H1 (cell line): ENCODE data around the gene SYTL5. TPM values are rescaled to one million over a fixed set of nuclear protein-coding genes. Genes with fewer than 3 reads are reported as not detected.

Experiments used
- CTBP2 ChIP-seq: IDR thresholded peaks from 2 replicates; pipeline ENCODE4 v1.7.0; 2011; ENCODE audit warnings: borderline replicate concordance, mild to moderate bottlenecking, moderate library complexity, mixed read lengths, low read length; ENCODE audit not compliant: insufficient read depth, insufficient read length
- RFX5 ChIP-seq: IDR thresholded peaks from 2 replicates; pipeline ENCODE4 v1.6.1; 2011; ENCODE audit warnings: low read depth, low read length, improper control_type of control experiment, borderline replicate concordance
- SIX5 ChIP-seq: IDR thresholded peaks from 2 replicates; pipeline ENCODE4 v1.6.1; 2011; ENCODE audit warnings: mild to moderate bottlenecking, low read depth, low read length
- polyA plus RNA-seq, 7 experiments: library from polyadenylated mRNA; depleted of rRNA in 3 of 7; stranded (reverse) in 5 of 7; unstranded in 2 of 7; fragments of >200 nt in 5 of 7; fragments of 200-250 nt in 2 of 7; gene quantifications; 1 replicate in 5 of 7; 2 replicates in 1 of 7; 4 replicates in 1 of 7; pipeline versions ENCODE4 v1.2.1 to v1.2.3, GENCODE V29; 2011 to 2013; ENCODE audit warnings: missing spikeins in 2 of 7, mixed read lengths in 2 of 7
- total RNA-seq: library from RNA; stranded (reverse); fragmentation: NEBNext Ultra II Directional; extraction: Animal tissue kit (Norgen Biotek cat#: 25700); gene quantifications from 2 replicates; pipeline ENCODE4 v1.2.1, GENCODE V29; 2021
- TF ChIP-seq, protein P1 (sequence below): fragments of 300-600 bp; sonication (generic); IDR thresholded peaks from 2 replicates; pipeline ENCODE4 v1.7.1; 2012; ENCODE audit warnings: low read length, moderate library complexity, mild to moderate bottlenecking, inconsistent platforms; ENCODE audit not compliant: insufficient replicate concordance
- TF ChIP-seq, protein P2 (sequence below): IDR thresholded peaks from 2 replicates; pipeline ENCODE4 v1.6.1; 2011; ENCODE audit warnings: low read length, improper control_type of control experiment
- TF ChIP-seq, protein P3 (sequence below): IDR thresholded peaks from 2 replicates; pipeline ENCODE4 v1.6.1; 2012; ENCODE audit warnings: inconsistent platforms

Gene SYTL5
- total and polyA plus RNA-seq, 2 of the 8 experiments (the other 6 are each of a cell fraction or from before 2014, with no cell fraction given) = 0.15 to 0.52 TPM

DNA sequence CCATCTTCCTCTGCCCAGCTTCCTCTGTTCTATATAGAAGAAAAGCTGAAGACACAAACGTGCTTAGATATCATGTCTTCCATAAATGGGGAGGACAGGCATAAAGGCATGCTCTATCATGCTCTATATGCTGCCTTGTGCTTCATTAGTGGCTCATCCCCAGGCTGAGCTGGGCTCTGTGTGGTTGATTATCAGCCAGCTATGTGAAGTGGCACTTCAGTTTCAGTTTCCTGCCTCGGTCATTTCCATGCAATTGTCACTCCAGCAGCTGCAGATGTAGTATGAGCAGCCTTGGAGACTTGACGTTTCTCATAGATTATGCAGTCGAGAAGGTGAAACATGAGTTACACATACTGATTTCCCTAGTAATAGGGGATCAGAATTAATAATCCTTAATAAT lies 106.2 kb downstream of the SYTL5 start (continued):
- TF ChIP-seq, protein P1, sequence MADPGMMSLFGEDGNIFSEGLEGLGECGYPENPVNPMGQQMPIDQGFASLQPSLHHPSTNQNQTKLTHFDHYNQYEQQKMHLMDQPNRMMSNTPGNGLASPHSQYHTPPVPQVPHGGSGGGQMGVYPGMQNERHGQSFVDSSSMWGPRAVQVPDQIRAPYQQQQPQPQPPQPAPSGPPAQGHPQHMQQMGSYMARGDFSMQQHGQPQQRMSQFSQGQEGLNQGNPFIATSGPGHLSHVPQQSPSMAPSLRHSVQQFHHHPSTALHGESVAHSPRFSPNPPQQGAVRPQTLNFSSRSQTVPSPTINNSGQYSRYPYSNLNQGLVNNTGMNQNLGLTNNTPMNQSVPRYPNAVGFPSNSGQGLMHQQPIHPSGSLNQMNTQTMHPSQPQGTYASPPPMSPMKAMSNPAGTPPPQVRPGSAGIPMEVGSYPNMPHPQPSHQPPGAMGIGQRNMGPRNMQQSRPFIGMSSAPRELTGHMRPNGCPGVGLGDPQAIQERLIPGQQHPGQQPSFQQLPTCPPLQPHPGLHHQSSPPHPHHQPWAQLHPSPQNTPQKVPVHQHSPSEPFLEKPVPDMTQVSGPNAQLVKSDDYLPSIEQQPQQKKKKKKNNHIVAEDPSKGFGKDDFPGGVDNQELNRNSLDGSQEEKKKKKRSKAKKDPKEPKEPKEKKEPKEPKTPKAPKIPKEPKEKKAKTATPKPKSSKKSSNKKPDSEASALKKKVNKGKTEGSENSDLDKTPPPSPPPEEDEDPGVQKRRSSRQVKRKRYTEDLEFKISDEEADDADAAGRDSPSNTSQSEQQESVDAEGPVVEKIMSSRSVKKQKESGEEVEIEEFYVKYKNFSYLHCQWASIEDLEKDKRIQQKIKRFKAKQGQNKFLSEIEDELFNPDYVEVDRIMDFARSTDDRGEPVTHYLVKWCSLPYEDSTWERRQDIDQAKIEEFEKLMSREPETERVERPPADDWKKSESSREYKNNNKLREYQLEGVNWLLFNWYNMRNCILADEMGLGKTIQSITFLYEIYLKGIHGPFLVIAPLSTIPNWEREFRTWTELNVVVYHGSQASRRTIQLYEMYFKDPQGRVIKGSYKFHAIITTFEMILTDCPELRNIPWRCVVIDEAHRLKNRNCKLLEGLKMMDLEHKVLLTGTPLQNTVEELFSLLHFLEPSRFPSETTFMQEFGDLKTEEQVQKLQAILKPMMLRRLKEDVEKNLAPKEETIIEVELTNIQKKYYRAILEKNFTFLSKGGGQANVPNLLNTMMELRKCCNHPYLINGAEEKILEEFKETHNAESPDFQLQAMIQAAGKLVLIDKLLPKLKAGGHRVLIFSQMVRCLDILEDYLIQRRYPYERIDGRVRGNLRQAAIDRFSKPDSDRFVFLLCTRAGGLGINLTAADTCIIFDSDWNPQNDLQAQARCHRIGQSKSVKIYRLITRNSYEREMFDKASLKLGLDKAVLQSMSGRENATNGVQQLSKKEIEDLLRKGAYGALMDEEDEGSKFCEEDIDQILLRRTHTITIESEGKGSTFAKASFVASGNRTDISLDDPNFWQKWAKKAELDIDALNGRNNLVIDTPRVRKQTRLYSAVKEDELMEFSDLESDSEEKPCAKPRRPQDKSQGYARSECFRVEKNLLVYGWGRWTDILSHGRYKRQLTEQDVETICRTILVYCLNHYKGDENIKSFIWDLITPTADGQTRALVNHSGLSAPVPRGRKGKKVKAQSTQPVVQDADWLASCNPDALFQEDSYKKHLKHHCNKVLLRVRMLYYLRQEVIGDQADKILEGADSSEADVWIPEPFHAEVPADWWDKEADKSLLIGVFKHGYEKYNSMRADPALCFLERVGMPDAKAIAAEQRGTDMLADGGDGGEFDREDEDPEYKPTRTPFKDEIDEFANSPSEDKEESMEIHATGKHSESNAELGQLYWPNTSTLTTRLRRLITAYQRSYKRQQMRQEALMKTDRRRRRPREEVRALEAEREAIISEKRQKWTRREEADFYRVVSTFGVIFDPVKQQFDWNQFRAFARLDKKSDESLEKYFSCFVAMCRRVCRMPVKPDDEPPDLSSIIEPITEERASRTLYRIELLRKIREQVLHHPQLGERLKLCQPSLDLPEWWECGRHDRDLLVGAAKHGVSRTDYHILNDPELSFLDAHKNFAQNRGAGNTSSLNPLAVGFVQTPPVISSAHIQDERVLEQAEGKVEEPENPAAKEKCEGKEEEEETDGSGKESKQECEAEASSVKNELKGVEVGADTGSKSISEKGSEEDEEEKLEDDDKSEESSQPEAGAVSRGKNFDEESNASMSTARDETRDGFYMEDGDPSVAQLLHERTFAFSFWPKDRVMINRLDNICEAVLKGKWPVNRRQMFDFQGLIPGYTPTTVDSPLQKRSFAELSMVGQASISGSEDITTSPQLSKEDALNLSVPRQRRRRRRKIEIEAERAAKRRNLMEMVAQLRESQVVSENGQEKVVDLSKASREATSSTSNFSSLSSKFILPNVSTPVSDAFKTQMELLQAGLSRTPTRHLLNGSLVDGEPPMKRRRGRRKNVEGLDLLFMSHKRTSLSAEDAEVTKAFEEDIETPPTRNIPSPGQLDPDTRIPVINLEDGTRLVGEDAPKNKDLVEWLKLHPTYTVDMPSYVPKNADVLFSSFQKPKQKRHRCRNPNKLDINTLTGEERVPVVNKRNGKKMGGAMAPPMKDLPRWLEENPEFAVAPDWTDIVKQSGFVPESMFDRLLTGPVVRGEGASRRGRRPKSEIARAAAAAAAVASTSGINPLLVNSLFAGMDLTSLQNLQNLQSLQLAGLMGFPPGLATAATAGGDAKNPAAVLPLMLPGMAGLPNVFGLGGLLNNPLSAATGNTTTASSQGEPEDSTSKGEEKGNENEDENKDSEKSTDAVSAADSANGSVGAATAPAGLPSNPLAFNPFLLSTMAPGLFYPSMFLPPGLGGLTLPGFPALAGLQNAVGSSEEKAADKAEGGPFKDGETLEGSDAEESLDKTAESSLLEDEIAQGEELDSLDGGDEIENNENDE = no peak
- no peak for TF ChIP-seq CTBP2
- TF ChIP-seq SIX5 = no peak
- TF ChIP-seq, protein P2, sequence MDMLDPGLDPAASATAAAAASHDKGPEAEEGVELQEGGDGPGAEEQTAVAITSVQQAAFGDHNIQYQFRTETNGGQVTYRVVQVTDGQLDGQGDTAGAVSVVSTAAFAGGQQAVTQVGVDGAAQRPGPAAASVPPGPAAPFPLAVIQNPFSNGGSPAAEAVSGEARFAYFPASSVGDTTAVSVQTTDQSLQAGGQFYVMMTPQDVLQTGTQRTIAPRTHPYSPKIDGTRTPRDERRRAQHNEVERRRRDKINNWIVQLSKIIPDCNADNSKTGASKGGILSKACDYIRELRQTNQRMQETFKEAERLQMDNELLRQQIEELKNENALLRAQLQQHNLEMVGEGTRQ = no peak
- TF ChIP-seq, protein P3, sequence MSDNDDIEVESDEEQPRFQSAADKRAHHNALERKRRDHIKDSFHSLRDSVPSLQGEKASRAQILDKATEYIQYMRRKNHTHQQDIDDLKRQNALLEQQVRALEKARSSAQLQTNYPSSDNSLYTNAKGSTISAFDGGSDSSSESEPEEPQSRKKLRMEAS = no peak
- TF ChIP-seq RFX5 = no peak
